ENCODE measurements around the gene ITPKB. TPM values are rescaled to one million over a fixed set of nuclear protein-coding genes. Genes with fewer than 3 reads are reported as not detected.
A peak's percentile ranks its signal among the peaks of the same experiment; 100 is the strongest.

ITPKB gene
- total RNA-seq, 1 experiment from 2014 or later: 9.5 TPM

DNA sequence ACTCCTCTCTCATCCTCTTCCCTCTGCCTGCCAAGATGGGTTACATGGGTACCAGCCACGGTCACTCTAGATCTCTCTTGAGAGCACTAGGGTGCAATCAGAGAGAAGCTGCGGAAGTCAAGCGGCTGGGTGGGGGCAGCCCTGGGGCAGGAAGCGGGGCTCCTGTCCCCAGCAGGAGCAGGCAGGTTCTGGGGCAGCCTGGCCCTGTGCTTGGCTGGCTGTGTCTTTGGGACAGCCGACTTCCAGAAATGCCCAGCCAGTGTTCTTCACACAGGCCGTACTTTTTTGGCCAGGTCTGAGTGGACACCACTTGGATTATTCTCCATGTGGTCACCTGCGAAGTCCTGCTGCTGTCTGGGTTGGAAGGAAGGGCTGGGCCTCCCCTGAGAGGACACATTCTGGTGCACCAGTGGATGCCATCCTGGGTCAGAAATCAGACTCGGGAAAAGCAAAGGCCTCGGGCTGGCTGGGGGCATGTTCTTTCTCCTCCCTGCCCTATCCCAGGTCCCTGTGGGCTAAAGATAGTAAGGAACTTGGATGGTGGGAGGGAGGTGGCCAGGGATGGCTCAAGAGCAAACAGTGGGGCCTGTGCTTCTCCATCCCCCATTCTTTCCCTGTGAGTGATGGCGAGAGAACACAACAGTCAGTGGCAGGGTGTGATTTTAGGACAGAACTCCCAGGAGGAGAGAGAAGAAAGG is 93.7 kb downstream of the ITPKB start:
- no peaks in the 10 kb centered on the region for H3K9me3 Mint-ChIP-seq (ENCODE audit: unreplicated experiment)
- H3K27ac Mint-ChIP-seq (ENCODE audit: low read depth, unreplicated experiment): no peak overlapping the region
- H3K4me1 Mint-ChIP-seq (ENCODE audit: insufficient read depth, unreplicated experiment): peaks cover 9% of the 10 kb centered on the region
- CTCF ChIA-PET: interaction anchor here (0.7 kb wide), 1 partner anchor 17 kb away, joined by 3 read pairs; no protein-coding TSS in a partner anchor
- H3K27me3 Mint-ChIP-seq (ENCODE audit: insufficient read depth, unreplicated experiment): no peaks in the 10 kb centered on the region
- H3K4me3 Mint-ChIP-seq (ENCODE audit: unreplicated experiment): no peak overlapping the region
- DNase-seq (ENCODE audit: unreplicated experiment): no peak
- no TSS peak for BruUV-seq (replicated peaks)
- peaks cover 14% of the 10 kb centered on the region for H3K36me3 Mint-ChIP-seq (ENCODE audit: insufficient read depth, unreplicated experiment)
- TF ChIP-seq, protein P1, sequence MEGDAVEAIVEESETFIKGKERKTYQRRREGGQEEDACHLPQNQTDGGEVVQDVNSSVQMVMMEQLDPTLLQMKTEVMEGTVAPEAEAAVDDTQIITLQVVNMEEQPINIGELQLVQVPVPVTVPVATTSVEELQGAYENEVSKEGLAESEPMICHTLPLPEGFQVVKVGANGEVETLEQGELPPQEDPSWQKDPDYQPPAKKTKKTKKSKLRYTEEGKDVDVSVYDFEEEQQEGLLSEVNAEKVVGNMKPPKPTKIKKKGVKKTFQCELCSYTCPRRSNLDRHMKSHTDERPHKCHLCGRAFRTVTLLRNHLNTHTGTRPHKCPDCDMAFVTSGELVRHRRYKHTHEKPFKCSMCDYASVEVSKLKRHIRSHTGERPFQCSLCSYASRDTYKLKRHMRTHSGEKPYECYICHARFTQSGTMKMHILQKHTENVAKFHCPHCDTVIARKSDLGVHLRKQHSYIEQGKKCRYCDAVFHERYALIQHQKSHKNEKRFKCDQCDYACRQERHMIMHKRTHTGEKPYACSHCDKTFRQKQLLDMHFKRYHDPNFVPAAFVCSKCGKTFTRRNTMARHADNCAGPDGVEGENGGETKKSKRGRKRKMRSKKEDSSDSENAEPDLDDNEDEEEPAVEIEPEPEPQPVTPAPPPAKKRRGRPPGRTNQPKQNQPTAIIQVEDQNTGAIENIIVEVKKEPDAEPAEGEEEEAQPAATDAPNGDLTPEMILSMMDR (IDR thresholded peaks at IDR 0.05; ENCODE audit: unreplicated experiment): no peak
- POLR2A ChIA-PET: interaction anchor here (0.6 to 0.7 kb wide), 2 partner anchors 20 to 93 kb away, joined by 3 to 4 read pairs; no protein-coding TSS in a partner anchor
- intact Hi-C loops (cut with micrococcal nuclease): no loop called here

- peaks cover 9% of the 10 kb centered on the region for H3K4me1 Mint-ChIP-seq (ENCODE audit: insufficient read depth, unreplicated experiment)
- TF ChIP-seq, protein P1 (IDR thresholded peaks at IDR 0.05; ENCODE audit: unreplicated experiment): no peak
- intact Hi-C loops (cut with micrococcal nuclease): no loop called here
- POLR2A ChIA-PET: interaction anchor here (0.6 to 2.4 kb wide), 5 partner anchors 10 to 266 kb away, joined by 3 to 8 read pairs (median 4); no protein-coding TSS in a partner anchor
- H3K9me3 Mint-ChIP-seq (ENCODE audit: unreplicated experiment): no peaks in the 10 kb centered on the region
- peaks cover 14% of the 10 kb centered on the region for H3K36me3 Mint-ChIP-seq (ENCODE audit: insufficient read depth, unreplicated experiment)
- no peak overlapping the region for H3K27ac Mint-ChIP-seq (ENCODE audit: low read depth, unreplicated experiment)
- no peak for DNase-seq (ENCODE audit: unreplicated experiment)
- CTCF ChIA-PET: interaction anchor here (0.6 to 4.6 kb wide), 2 partner anchors 11 to 100 kb away, joined by 3 to 35 read pairs; no protein-coding TSS in a partner anchor
- no peaks in the 10 kb centered on the region for H3K27me3 Mint-ChIP-seq (ENCODE audit: insufficient read depth, unreplicated experiment)
- no peak overlapping the region for H3K4me3 Mint-ChIP-seq (ENCODE audit: unreplicated experiment)
- no TSS peak for BruUV-seq (replicated peaks)
These were observed 94.4 kb downstream of the ITPKB start for GRCh38 chr1:226644541-226645176.

DNA sequence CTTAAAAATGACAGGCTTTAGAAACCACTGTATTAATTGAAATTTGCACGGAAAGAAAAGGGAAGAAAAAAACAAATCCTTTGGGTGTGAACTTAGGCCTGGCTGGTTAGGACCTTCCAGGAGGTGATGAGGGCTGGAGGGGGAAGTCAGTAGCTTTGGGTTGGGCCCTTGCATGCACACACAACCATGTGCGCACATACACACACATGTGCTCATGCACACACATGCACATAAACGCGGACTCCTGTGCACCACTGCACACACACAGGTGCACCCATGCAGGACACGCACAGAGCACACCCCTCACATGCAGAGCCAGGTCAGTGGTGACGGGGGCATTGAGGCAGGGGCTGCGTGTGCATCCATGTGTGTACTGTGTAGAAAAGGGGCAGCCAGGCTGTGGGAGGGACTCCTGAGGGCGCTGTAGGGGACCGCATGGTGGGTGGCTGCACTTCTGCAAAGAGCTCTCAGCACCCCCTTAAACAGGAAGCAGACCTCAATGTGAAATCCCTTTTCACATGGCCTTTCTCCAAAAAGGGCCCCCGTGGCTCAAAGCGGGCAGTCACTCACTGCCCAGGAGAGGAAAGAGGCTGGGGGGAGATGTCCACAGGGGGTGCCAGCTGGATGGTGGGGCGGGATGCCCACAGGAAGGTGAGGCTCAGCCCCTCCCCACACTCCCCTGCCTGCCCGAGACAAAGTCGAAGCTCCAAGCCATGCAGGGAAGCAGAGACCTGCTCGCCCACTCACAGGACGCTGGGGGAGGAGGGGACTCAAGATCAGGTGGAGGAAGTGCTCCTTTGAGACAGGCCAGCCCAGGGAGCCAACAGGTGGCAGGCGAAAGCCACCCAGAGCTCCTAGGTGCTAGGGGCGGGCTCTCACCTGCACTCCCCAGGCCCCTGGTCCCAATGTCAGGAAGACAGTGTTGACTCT is 95.2 kb downstream of the ITPKB start:
- no peaks in the 10 kb centered on the region for H3K9me3 Mint-ChIP-seq (ENCODE audit: unreplicated experiment)
- TF ChIP-seq, protein P1 (IDR thresholded peaks at IDR 0.05; ENCODE audit: unreplicated experiment): no peak
- H3K4me1 Mint-ChIP-seq (ENCODE audit: insufficient read depth, unreplicated experiment): peaks cover 9% of the 10 kb centered on the region
- no peak for DNase-seq (ENCODE audit: unreplicated experiment)
- ChIA-PET CTCF (interaction anchor here (0.6 to 4.6 kb wide), 12 partner anchors 10 to 678 kb away, joined by 3 to 35 read pairs (median 3); no protein-coding TSS in a partner anchor), POLR2A (interaction anchor here (0.6 to 2.4 kb wide), 6 partner anchors 11 to 267 kb away, joined by 3 to 11 read pairs (median 4); no protein-coding TSS in a partner anchor)
- no peak overlapping the region for H3K4me3 Mint-ChIP-seq (ENCODE audit: unreplicated experiment)
- H3K27me3 Mint-ChIP-seq (ENCODE audit: insufficient read depth, unreplicated experiment): no peaks in the 10 kb centered on the region
- no TSS peak for BruUV-seq (replicated peaks)
- H3K27ac Mint-ChIP-seq (ENCODE audit: low read depth, unreplicated experiment): peak overlapping the region; percentile 43
- intact Hi-C loops (cut with micrococcal nuclease): loop anchor here (2.0 kb wide), 1 partner anchor 39 kb away; no protein-coding TSS in a partner anchor
- H3K36me3 Mint-ChIP-seq (ENCODE audit: insufficient read depth, unreplicated experiment): peaks cover 15% of the 10 kb centered on the region

Measured in MCF 10A (cell line).